NCI-H774 (cell line): ENCODE results near the gene OR52J3.
"Not testable (repeated sequence)": the region's sequence is repeated elsewhere in the genome, so short reads cannot be mapped to it uniquely, and the experiment has no call there.

Experiments
- DNase-seq: peaks from one replicate; lab custom pipeline; 2025; lab: John Stamatoyannopoulos, UW

The OR52J3 gene

DNA sequence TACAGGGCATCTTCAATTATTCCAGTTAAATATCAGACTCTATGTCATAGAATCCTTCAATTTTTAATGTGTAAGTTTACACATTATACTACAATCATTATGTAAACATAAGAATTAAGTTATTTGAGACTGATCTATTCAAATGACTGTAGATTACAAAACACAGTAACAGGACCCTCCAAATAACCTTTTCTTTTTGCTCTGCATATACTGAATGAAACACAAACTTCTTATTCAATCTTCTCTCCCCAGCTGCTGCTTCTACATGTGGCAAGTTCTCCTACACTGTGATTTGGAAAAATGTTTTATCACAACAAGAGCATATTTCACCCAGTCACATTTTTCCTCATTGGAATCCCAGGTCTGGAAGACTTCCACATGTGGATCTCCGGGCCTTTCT, at the start of gene OR52J3:
OR52J3 (plus strand) TSS at position 301 of the 400 bp plus-strand sequence; CDS start at position 301, 0 bp downstream.
- DNase-seq: no peak

DNA sequence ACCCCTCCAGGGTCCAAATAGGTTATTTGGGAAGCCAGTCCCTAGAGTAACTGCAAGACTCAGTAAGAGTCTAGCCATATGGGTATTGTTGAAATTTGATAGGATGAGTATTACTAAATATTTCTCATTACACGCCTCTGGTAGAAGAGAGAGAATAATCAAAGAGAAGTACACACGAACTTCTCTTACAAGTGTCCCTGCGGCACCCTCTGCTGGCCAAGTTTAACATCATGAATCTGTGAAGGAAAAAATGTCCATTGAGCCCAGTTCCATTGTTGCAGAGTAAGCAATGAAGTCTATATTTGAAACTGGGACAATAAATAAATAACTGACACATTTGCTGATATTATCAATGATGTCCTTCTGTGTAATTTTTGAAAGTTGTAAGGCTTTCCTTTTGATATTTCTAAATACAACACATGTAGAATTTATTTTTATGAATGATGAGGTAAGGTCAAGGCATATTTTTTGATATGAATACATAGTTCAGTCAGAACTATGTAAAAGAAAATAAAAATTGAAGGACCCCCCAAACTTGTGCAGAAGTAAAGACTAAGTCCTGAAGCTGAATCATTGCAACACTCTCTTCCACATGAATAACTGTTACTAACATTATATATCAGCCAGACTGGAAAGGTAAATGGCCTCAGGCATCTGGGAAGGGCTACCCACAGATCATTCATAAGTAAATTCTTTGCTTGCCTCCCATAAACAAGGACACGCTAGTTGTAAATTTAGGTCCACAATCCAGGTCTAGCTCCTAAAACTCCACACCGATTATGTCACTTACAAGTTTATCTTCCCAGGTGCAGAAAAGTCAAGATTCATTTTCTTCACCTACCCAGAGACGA, 41.7 kb upstream of the OR52J3 start:
- peak; percentile 59 for DNase-seq

- DNase-seq: no peak
Measured at GRCh38 chr11:5007561-5007960, 38.8 kb upstream of the OR52J3 start.

GRCh38 chr11:5011254-5011653, 35.1 kb upstream of the OR52J3 start:
- no peak for DNase-seq

- DNase-seq: no peak
Measured at GRCh38 chr11:5013012-5013411, 33.3 kb upstream of the OR52J3 start.

GRCh38 chr11:5021996-5022395, 24.3 kb upstream of the OR52J3 start:
- no peak for DNase-seq

DNA sequence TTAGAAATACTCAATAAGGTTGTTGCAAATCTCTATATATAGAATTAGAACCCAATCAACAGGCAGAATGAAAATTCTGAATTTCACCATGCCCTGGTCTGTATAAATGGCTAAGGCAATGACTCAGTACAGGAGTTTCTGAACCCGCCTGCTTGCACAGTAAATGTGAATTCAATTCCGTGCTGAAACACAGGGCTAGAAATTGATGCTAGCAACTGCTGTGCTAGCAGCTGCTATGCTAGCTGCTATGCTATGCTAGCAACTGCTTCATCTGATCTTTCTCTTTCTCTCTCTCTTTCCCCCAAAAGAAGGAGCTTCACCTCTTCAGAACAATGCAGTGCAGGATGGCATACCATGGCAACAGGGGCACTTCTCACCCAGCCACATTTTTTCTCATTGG, 9.7 kb upstream of the OR52J3 start:
- no peak for DNase-seq

DNA sequence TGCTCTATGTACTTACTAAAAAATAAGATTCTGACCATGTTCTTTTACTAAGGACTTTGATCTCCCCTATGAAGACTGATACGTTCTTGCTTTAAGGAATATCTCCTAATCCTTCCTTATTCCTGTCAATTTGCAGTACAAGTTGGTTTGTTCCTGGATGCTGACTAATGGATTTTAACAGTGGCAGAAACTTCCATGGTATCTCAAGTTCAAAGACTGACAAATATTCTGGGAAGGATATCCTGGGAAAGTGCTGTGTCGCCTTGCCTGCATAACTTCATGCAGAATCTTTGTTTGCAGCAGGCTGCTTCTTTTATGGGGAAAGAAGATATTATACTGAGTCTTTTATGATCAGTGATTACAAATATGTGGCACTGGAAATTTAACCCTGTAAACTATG, 8.4 kb upstream of the OR52J3 start:
- no peak for DNase-seq

- no peak for DNase-seq
Measured at GRCh38 chr11:5038341-5038740, 8.0 kb upstream of the OR52J3 start.

- DNase-seq: no peak
Measured at GRCh38 chr11:5040876-5041275, 5.5 kb upstream of the OR52J3 start.

DNA sequence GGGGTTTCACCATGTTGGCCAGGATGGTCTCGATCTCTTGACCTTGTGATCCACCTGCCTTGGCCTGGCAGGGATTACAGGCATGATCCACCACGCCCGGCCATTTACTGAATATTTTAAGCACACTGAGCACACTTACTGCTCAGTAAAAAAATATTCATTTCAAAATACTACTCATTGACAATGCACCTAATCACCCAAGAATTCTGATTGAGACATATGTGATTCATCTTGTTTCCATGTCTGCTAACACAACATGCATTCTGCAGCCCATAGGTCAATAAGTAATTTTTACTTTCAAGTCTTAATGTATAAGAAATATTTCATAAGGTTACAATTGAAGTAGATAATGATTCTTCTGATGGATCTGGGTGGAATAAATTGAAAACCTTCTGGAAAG, 4.2 kb upstream of the OR52J3 start:
- no peak for DNase-seq

DNA sequence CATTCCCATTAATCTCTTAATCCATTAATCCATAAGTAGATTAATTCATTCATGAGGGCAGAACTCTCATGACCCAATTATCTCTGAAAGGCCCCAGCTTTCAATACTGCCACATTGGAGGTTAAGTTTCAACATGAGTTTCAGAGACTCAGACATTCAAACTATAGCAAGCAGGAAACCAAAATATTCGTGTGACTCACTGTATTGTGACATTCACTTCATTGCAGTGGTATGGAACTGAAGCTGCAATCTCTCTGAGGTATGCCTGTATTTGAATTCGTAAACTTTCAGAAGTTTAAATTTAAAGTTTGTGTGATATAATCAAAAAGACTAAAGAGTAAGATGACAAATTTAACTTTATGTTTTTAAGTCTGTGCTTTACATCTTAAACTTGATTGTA, 2.9 kb upstream of the OR52J3 start:
- DNase-seq: no peak

- no peak for DNase-seq
Measured at GRCh38 chr11:5046754-5047330, 516 bp downstream of the OR52J3 start.

DNA sequence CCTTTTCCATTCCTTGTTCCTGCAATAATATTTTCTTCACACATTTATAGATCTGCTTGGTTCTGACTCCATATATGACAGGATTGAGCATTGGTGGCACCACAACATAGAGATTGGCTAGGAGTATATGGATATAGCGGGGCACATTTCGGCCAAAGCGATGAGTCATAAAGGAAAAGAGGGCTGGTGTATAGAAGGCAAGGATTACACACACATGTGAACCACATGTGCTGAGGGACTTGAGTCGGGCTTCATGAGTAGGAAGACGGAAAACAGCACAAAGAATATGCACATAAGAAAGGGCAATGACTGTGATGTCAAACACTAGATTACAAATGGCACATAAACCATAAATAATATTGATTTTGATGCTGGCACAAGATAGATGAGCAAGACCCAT, 12.4 kb downstream of the OR52J3 start:
- DNase-seq: not testable (repeated sequence)

GRCh38 chr11:5059391-5059790, 13.1 kb downstream of the OR52J3 start, which contains the start of gene OR52E2:
TSS of gene OR52E2 (minus strand) at chr11:5059627. CDS start at chr11:5059627, 0 bp downstream.
- DNase-seq: no peak

GRCh38 chr11:5065027-5065426, 18.7 kb downstream of the OR52J3 start:
- no peak for DNase-seq

- no peak for DNase-seq
Measured at GRCh38 chr11:5069272-5069671, 22.9 kb downstream of the OR52J3 start, which contains the start of gene OR52E1. TSS of gene OR52E1 (plus strand) at chr11:5069572.

DNA sequence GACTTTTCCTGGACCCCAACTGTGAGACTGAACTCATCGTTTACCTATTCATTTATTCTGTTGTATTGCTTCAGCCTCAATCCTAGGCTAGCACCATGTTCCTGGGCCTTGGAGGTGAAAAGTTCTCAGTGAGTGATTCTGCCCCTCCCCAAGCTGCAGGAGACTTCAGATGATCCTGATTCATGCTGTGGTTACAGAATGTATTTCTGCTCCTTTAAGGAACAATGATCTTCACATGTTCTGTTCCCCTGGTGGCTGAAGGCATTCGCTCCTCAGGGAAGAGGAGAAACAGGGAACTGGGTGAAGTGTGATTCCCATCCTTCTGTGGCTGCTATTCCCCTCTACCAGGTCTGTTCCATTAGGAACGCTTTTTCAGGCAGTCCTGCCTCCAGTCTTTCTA, 25.5 kb downstream of the OR52J3 start:
- DNase-seq: no peak

GRCh38 chr11:5081405-5081804, 35.1 kb downstream of the OR52J3 start:
- DNase-seq: no peak

DNA sequence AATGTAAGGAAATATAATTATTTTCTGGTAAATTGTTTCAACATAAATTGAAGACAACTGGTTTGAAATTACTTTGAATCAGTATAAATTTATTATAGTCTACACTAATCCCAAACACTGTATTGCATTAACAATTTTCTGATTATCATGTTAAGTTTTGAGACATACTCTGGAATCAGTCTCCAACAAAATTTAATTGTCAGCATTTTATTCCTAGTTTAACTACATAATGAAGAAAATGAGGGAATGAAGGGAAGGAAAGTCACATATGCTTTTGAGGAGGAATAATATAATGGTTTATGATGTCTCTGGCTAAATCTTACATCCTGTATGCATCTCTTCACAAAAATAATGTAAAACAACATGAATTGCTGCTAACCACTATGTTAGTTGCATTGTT, 37.3 kb downstream of the OR52J3 start:
- no peak for DNase-seq

DNA sequence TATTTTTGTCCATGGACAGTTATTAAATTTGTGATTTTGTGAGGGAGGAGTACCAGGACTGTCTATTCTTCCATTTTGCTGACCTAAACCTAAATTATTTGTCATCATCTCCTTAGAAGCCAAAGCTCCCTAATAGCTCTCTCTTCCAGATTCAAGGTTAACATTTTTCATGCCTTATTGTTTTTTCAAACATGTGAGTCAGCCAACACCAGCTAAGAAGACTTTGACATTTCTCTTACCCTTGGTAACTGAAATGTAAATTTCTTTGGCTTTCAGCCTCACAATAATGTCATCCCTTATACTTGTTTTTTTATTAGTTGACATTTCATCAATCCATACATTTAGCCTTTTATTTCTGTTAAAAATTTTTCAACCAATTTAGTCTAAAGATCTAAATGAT, 42.2 kb downstream of the OR52J3 start:
- no peak for DNase-seq

GRCh38 chr11:5090668-5091067, 44.3 kb downstream of the OR52J3 start:
- DNase-seq: no peak

DNA sequence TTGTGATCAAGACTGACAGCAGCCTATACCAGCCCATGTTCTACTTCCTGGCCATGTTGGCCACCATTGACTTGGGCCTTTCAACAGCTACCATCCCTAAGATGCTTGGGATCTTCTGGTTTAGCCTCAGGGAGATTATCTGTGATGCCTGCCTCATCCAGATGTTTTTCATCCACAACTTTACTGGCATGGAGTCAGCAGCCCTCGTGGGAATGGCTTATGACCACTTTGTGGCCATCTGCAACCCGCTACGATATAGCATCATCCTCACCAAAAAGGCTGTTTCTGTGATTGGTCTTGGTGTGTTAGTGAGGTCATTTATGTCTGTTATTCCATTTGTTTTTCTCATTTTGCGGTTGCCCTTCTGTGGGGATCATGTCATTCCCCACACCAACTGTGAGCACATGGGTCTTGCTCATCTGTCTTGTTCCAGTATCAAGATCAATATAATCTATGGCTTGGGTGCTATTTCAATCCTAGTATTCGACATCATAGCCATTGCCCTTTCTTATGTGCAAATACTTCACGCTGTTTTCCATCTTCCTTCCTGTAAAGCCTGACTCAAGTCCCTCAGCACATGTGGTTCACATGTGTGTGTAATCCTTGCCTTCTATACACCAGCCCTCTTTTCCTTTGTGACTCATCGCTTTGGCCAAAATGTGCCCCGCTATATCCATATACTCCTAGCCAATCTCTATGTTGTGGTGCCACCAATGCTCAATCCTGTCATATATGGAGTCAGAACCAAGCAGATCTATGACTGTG, 46.7 kb downstream of the OR52J3 start:
- DNase-seq: no peak
